H9 (cell line): ENCODE results near the gene BASP1. TPM values are rescaled to one million over a fixed set of nuclear protein-coding genes. Genes with fewer than 3 reads are reported as not detected.

Experiments used
- DNase-seq: peaks from one replicate; pipeline ENCODE4 v3.0.0-alpha.2; 2017
- H2AFZ ChIP-seq: one replicate; pipeline ENCODE4 v1.6.1; 2013; ENCODE audit warnings: mild to moderate bottlenecking, low read length, control low read depth, moderate library complexity
- H2AK5ac ChIP-seq: 2 replicates; pipeline ENCODE4 v1.6.1; 2013; ENCODE audit warnings: low read length, control low read depth, mixed read lengths; ENCODE audit not compliant: insufficient read length
- H2BK120ac ChIP-seq: one replicate; pipeline ENCODE4 v1.6.1; 2013; ENCODE audit warnings: low read depth, mild to moderate bottlenecking, low read length, control low read depth, inconsistent platforms; ENCODE audit not compliant: poor library complexity, severe bottlenecking
- H2BK12ac ChIP-seq: 2 replicates; pipeline ENCODE4 v1.6.1; 2013; ENCODE audit warnings: low read length, control low read depth, mixed read lengths, low read depth; ENCODE audit not compliant: insufficient read length
- H2BK15ac ChIP-seq: 2 replicates; pipeline ENCODE4 v1.6.1; 2013; ENCODE audit warnings: low read depth, low read length, control low read depth
- H2BK20ac ChIP-seq: one replicate; pipeline ENCODE4 v1.6.1; 2013; ENCODE audit warnings: low read depth, mild to moderate bottlenecking, low read length, control low read depth, inconsistent platforms; ENCODE audit not compliant: poor library complexity, severe bottlenecking
- H2BK5ac ChIP-seq: 2 replicates; pipeline ENCODE4 v1.6.1; 2013; ENCODE audit warnings: low read length, control low read depth, mixed read lengths; ENCODE audit not compliant: insufficient read length
- H3K14ac ChIP-seq: 2 replicates; pipeline ENCODE4 v1.6.1; 2013; ENCODE audit warnings: low read length, control low read depth; ENCODE audit not compliant: insufficient read depth
- H3K18ac ChIP-seq: 2 replicates; pipeline ENCODE4 v1.6.1; 2013; ENCODE audit warnings: low read depth, mild to moderate bottlenecking, mixed read lengths, low read length, control low read depth; ENCODE audit not compliant: insufficient read length
- H3K23ac ChIP-seq: 2 replicates; pipeline ENCODE4 v1.6.1; 2013; ENCODE audit warnings: low read length, control low read depth, mixed read lengths, low read depth; ENCODE audit not compliant: insufficient read length
- H3K23me2 ChIP-seq: 2 replicates; pipeline ENCODE4 v1.6.1; 2013; ENCODE audit warnings: low read depth, mild to moderate bottlenecking, mixed read lengths, low read length, control low read depth; ENCODE audit not compliant: insufficient read length, poor library complexity, severe bottlenecking
- H3K27ac ChIP-seq: 2 replicates; pipeline ENCODE4 v1.5.1; 2013; ENCODE audit warnings: low read length, control low read depth, mixed read lengths, low read depth; ENCODE audit not compliant: insufficient read length
- H3K27me3 ChIP-seq: 2 replicates; pipeline ENCODE4 v1.6.1; 2013; ENCODE audit warnings: low read length, control low read depth, inconsistent platforms; ENCODE audit not compliant: insufficient read depth
- H3K4ac ChIP-seq: 2 replicates; pipeline ENCODE4 v1.6.1; 2013; ENCODE audit warnings: low read depth, mild to moderate bottlenecking, control low read depth, inconsistent platforms, low read length, moderate library complexity
- H3K4me1 ChIP-seq: 2 replicates; pipeline ENCODE4 v1.6.1; 2013; ENCODE audit warnings: low read length, control low read depth, inconsistent platforms; ENCODE audit not compliant: insufficient read depth
- H3K4me2 ChIP-seq: 2 replicates; pipeline ENCODE4 v1.6.1; 2013; ENCODE audit warnings: low read length, control low read depth, mixed read lengths; ENCODE audit not compliant: insufficient read length, insufficient read depth
- H3K56ac ChIP-seq: 2 replicates; pipeline ENCODE4 v1.6.1; 2013; ENCODE audit warnings: low read depth, mild to moderate bottlenecking, mixed read lengths, low read length, control low read depth; ENCODE audit not compliant: insufficient read length
- H3K79me1 ChIP-seq: 2 replicates; pipeline ENCODE4 v1.6.1; 2013; ENCODE audit warnings: low read depth, mild to moderate bottlenecking, moderate library complexity, low read length, control low read depth, inconsistent platforms; ENCODE audit not compliant: insufficient read depth, poor library complexity, severe bottlenecking
- H3K79me2 ChIP-seq: 2 replicates; pipeline ENCODE4 v1.6.1; 2013; ENCODE audit warnings: low read length, control low read depth, inconsistent platforms; ENCODE audit not compliant: insufficient read depth
- H3K9ac ChIP-seq: 2 replicates; pipeline ENCODE4 v1.6.1; 2013; ENCODE audit warnings: low read length, control low read depth, mixed read lengths; ENCODE audit not compliant: insufficient read length; ENCODE audit errors: extremely low read depth
- H3K9me3 ChIP-seq: one replicate; pipeline ENCODE4 v1.6.1; 2013; ENCODE audit warnings: low read depth, low read length, inconsistent platforms; ENCODE audit not compliant: control insufficient read depth
- H3T11ph ChIP-seq: one replicate; pipeline ENCODE4 v1.6.1; 2013; ENCODE audit warnings: mild to moderate bottlenecking, low read length, control low read depth, inconsistent platforms
- H4K20me1 ChIP-seq: one replicate; pipeline ENCODE4 v1.6.1; 2013; ENCODE audit not compliant: control insufficient read depth, insufficient read length, insufficient read depth
- H4K5ac ChIP-seq: 2 replicates; pipeline ENCODE4 v1.6.1; 2013; ENCODE audit warnings: low read depth, mild to moderate bottlenecking, mixed read lengths, low read length, control low read depth; ENCODE audit not compliant: insufficient read length
- H4K8ac ChIP-seq: replicated peaks from 2 replicates; pipeline ENCODE4 v1.6.1; 2013; ENCODE audit warnings: low read length, control low read depth, mixed read lengths, low read depth; ENCODE audit not compliant: insufficient read length
- H4K91ac ChIP-seq: 2 replicates; pipeline ENCODE4 v1.6.1; 2013; ENCODE audit warnings: low read depth, mild to moderate bottlenecking, moderate library complexity, mixed read lengths, low read length, control low read depth; ENCODE audit not compliant: insufficient read length
- H3K27ac Mint-ChIP-seq, 3 experiments: 2 replicates in 2 of 3; 3 replicates in 1 of 3; pipeline ENCODE4 v1.8.0; 2020 to 2021; ENCODE audit warnings: mixed read lengths in 3 of 3, mild to moderate bottlenecking in 1 of 3, moderate library complexity in 1 of 3
- H3K27me3 Mint-ChIP-seq: 2 replicates; pipeline ENCODE4 v1.8.0; 2021; ENCODE audit warnings: low read depth, mild to moderate bottlenecking, moderate library complexity, mixed read lengths
- H3K36me3 Mint-ChIP-seq, 3 experiments: 2 replicates in 2 of 3; 3 replicates in 1 of 3; pipeline ENCODE4 v1.8.0; 2020 to 2021; ENCODE audit warnings: low read depth in 3 of 3, mixed read lengths in 3 of 3; ENCODE audit not compliant: insufficient read depth in 1 of 3
- H3K4me1 Mint-ChIP-seq, 2 experiments: 2 replicates each; pipeline ENCODE4 v1.8.0; 2020; ENCODE audit warnings: mixed read lengths in 2 of 2
- H3K4me3 Mint-ChIP-seq, 2 experiments: 2 replicates in 1 of 2; 3 replicates in 1 of 2; pipeline ENCODE4 v1.8.0; 2020 to 2021; ENCODE audit warnings: mild to moderate bottlenecking in 2 of 2, mixed read lengths in 2 of 2, moderate library complexity in 1 of 2
- H3K9me3 Mint-ChIP-seq, 2 experiments: 2 replicates in 1 of 2; 3 replicates in 1 of 2; pipeline ENCODE4 v1.8.0; 2020; ENCODE audit warnings: mild to moderate bottlenecking in 2 of 2, mixed read lengths in 2 of 2, moderate library complexity in 1 of 2
- WGBS: extraction: QIAGEN DNeasy Blood & Tissue Kit; methylation state at CpG from one replicate; pipeline ENCODE4 v1.1.7; 2013; ENCODE audit warnings: missing lambda C conversion rate, low lambda C conversion rate, mixed read lengths; ENCODE audit not compliant: insufficient read length; ENCODE audit errors: extremely low coverage; 5-methylcytosine and 5-hydroxymethylcytosine counted together
- total RNA-seq: library from RNA; stranded (reverse); gene quantifications from 2 replicates; pipeline ENCODE4 v1.2.1, GENCODE V29; 2021
- TF ChIP-seq, protein P1 (sequence below): fragments of 200-600 bp; sonication (generic); conservative IDR thresholded peaks from 3 replicates; pipeline ENCODE4 v1.8.0; 2021; ENCODE audit warnings: antibody characterized with exemption, mild to moderate bottlenecking

The BASP1 gene
- total RNA-seq, 1 experiment from 2014 or later, result 180 TPM

DNA sequence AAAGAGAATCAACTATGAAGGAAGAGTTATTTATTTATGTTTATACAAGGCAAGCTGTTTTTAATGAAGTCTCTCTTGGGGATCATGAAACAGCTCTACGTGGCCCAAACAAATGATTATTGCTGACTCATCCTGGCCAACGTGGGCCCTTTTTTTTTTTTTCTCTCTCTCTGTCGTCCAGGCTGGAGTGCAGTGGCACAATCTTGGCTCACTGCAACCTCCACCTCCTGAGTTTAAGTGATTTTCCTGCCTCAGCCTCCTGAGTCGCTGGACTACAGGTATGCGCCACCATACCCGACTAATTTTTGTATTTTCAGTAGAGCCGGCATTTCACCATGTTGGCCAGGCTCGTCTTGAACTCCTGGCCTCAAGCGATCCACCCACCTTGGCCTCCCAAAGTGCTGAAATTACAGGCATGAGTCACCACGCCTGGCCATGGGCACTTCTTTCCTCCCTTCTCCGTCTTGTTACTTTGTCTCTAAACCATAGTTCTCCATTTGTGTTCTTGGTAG, 98.3 kb downstream of the BASP1 start:
- H3K27me3 Mint-ChIP-seq, result peaks cover 1% of the 10 kb centered on the region; the same call in 1 of the 2 replicates
- H4K8ac ChIP-seq, result no peak overlapping the region
- H3K9me3 ChIP-seq, result no peaks in the 10 kb centered on the region
- no peaks in the 10 kb centered on the region for H3K79me2 ChIP-seq
- TF ChIP-seq, protein P1, sequence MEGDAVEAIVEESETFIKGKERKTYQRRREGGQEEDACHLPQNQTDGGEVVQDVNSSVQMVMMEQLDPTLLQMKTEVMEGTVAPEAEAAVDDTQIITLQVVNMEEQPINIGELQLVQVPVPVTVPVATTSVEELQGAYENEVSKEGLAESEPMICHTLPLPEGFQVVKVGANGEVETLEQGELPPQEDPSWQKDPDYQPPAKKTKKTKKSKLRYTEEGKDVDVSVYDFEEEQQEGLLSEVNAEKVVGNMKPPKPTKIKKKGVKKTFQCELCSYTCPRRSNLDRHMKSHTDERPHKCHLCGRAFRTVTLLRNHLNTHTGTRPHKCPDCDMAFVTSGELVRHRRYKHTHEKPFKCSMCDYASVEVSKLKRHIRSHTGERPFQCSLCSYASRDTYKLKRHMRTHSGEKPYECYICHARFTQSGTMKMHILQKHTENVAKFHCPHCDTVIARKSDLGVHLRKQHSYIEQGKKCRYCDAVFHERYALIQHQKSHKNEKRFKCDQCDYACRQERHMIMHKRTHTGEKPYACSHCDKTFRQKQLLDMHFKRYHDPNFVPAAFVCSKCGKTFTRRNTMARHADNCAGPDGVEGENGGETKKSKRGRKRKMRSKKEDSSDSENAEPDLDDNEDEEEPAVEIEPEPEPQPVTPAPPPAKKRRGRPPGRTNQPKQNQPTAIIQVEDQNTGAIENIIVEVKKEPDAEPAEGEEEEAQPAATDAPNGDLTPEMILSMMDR, result no peak
- DNase-seq, result no peak
- no peaks in the 10 kb centered on the region for H3K23me2 ChIP-seq
- no peak overlapping the region for H4K5ac ChIP-seq
- no peak overlapping the region for H3K56ac ChIP-seq
- no peak overlapping the region for H2BK5ac ChIP-seq
- no peak overlapping the region for H3K27ac ChIP-seq
- H3K4me1 Mint-ChIP-seq, result peaks cover 24 to 28% of the 10 kb centered on the region in 2 experiments
- H3K9me3 Mint-ChIP-seq, result no peaks in the 10 kb centered on the region; a peak in 2 of 5 replicates
- H3K79me1 ChIP-seq, result no peaks in the 10 kb centered on the region
- H2BK15ac ChIP-seq, result no peak overlapping the region
- no peak overlapping the region for H2AK5ac ChIP-seq
- no peak overlapping the region for H3K14ac ChIP-seq
- H3K18ac ChIP-seq, result no peak overlapping the region
- no peak overlapping the region for H3T11ph ChIP-seq
- H2BK20ac ChIP-seq, result no peak overlapping the region
- H2BK12ac ChIP-seq, result no peak overlapping the region
- no peak overlapping the region for H3K4me2 ChIP-seq
- H3K4me3 Mint-ChIP-seq, result no peak overlapping the region; a peak in 1 of 5 replicates
- no peaks in the 10 kb centered on the region for H4K20me1 ChIP-seq
- H3K23ac ChIP-seq, result no peak overlapping the region
- no peak overlapping the region for H4K91ac ChIP-seq
- H3K36me3 Mint-ChIP-seq, result no peaks in the 10 kb centered on the region
- H3K27ac Mint-ChIP-seq, result peak overlapping the region in 2 of 3 experiments; percentile 66 to 92; a peak in 4 of 7 replicates
- no peak overlapping the region for H2AFZ ChIP-seq
- no peak overlapping the region for H2BK120ac ChIP-seq
- no peaks in the 10 kb centered on the region for H3K27me3 ChIP-seq
- H3K9ac ChIP-seq, result no peak overlapping the region
- no CpG with 5 or more reads among the region's 11 CpGs for WGBS
- no peaks in the 10 kb centered on the region; the same call in 1 of the 2 replicates for H3K4me1 ChIP-seq
- H3K4ac ChIP-seq, result no peak overlapping the region
